HEK293T (cell line): ENCODE data around the gene GALNT15.

ENCODE experiments used
- CTCF ChIA-PET: fragments of 350-600 bp; formaldehyde crosslinking; extraction: SDS; loops from one replicate; lab custom pipeline; 2021; ENCODE audit warnings: antibody characterized with exemption, inconsistent platforms; lab: Yijun Ruan, JAX
- POLR2A ChIA-PET: fragments of 350-600 bp; formaldehyde crosslinking; extraction: SDS; loops from one replicate; lab custom pipeline; 2020; ENCODE audit warnings: antibody characterized with exemption, inconsistent platforms; lab: Yijun Ruan, JAX
- DNase-seq: peaks from one replicate; pipeline ENCODE4 v3.0.0; 2012; ENCODE audit warnings: mixed read lengths; ENCODE audit errors: extremely low spot score
- ARNT ChIP-seq: fragments of 450-650 bp; IDR thresholded peaks from 2 replicates; pipeline ENCODE4 v1.6.1; 2017; ENCODE audit warnings: mild to moderate bottlenecking
- BHLHE40 ChIP-seq: fragments of 450-650 bp; IDR thresholded peaks from 2 replicates; pipeline ENCODE4 v1.6.1; 2016; ENCODE audit warnings: mild to moderate bottlenecking, moderate library complexity, borderline replicate concordance
- CTBP1 ChIP-seq: fragments of 450-650 bp; IDR thresholded peaks from 2 replicates; pipeline ENCODE4 v1.6.1; 2016; ENCODE audit warnings: borderline replicate concordance
- ELF4 ChIP-seq: fragments of 450-650 bp; IDR thresholded peaks from 2 replicates; pipeline ENCODE4 v1.6.1; 2017; ENCODE audit warnings: antibody characterized with exemption
- FOXA1 ChIP-seq: fragments of 450-650 bp; IDR thresholded peaks from 2 replicates; pipeline ENCODE4 v1.6.1; 2016; ENCODE audit warnings: mild to moderate bottlenecking
- FOXK2 ChIP-seq: fragments of 450-650 bp; IDR thresholded peaks from 2 replicates; pipeline ENCODE4 v1.6.1; 2016; ENCODE audit warnings: mild to moderate bottlenecking
- FOXM1 ChIP-seq: fragments of 450-650 bp; IDR thresholded peaks from 2 replicates; pipeline ENCODE4 v1.6.1; 2017; ENCODE audit warnings: mild to moderate bottlenecking, borderline replicate concordance
- HDGF ChIP-seq: fragments of 450-650 bp; IDR thresholded peaks from 2 replicates; pipeline ENCODE4 v1.6.1; 2017; ENCODE audit warnings: antibody characterized with exemption, borderline replicate concordance
- L3MBTL2 ChIP-seq: fragments of 450-650 bp; conservative IDR thresholded peaks from 2 replicates; pipeline ENCODE4 v1.6.1; 2016; ENCODE audit warnings: mild to moderate bottlenecking
- LEF1 ChIP-seq: fragments of 450-650 bp; IDR thresholded peaks from 2 replicates; pipeline ENCODE4 v1.6.1; 2017; ENCODE audit warnings: mild to moderate bottlenecking, borderline replicate concordance
- NFRKB ChIP-seq: fragments of 450-650 bp; IDR thresholded peaks from 2 replicates; pipeline ENCODE4 v1.6.1; 2016; ENCODE audit warnings: mild to moderate bottlenecking, moderate library complexity
- SP1 ChIP-seq: fragments of 450-650 bp; IDR thresholded peaks from 2 replicates; pipeline ENCODE4 v1.6.1; 2017
- SUZ12 ChIP-seq: fragments of 450-650 bp; IDR thresholded peaks from 2 replicates; pipeline ENCODE4 v1.6.1; 2016; ENCODE audit warnings: mild to moderate bottlenecking
- TARDBP ChIP-seq: fragments of 450-650 bp; IDR thresholded peaks from 2 replicates; pipeline ENCODE4 v1.6.1; 2016
- ZNF384 ChIP-seq: fragments of 450-650 bp; IDR thresholded peaks from 2 replicates; pipeline ENCODE4 v1.6.1; 2016
- TF ChIP-seq, protein P1 (sequence below): fragments of 450-650 bp; IDR thresholded peaks from 2 replicates; pipeline ENCODE4 v1.6.1; 2016

Gene GALNT15

DNA sequence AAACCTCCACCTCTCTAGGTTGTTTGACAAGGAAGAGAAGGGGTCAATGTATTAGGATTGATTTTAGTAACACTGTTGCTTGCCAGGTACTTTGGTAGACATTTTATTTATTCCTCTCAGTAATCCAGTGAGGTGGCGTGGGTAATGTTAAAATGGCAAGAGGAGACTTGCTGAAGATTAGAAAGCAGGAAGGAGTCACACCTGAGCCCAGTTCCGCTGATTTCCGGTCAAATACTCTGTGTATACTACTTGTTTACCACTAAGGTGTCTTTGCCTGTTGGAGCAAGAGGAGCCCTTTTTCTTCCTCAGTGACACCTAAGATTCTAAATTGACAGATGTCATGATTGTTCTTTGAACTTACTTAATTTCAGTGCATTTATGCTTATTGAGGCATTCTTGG lies 92.2 kb downstream of the GALNT15 start:
- no peak for TF ChIP-seq HDGF
- TF ChIP-seq FOXK2, result no peak
- no peak for TF ChIP-seq FOXM1
- CTCF ChIA-PET, result interaction anchor here (0.8 kb wide), 1 partner anchor 20 kb away, joined by 3 read pairs; no protein-coding TSS in a partner anchor
- DNase-seq, result no peak
- POLR2A ChIA-PET, result no interaction called here

DNA sequence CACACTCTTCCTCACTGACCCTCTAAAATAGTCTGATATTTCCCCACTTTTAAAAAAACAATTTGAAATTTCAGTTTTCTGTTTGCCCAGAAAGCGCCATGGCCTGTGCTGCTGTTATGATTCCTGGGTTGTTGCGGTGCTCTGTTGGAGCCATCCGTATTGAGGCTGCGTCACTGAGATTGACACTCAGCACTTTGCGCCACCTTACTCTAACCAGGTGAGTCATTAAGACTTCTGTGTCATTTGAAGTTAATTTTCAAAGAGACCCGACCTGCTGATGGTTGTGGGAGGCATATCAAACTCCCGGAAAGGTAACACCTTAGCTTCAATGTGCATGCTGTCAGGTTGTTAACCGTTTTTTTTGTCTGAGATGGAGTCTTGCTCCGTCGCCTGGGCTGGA lies 96.4 kb downstream of the GALNT15 start:
- ChIA-PET POLR2A (no interaction called here), CTCF (interaction anchor here (1.5 kb wide), 1 partner anchor 19 kb away, joined by 4 read pairs; no protein-coding TSS in a partner anchor)
- DNase-seq, result no peak
- TF ChIP-seq, protein P1, sequence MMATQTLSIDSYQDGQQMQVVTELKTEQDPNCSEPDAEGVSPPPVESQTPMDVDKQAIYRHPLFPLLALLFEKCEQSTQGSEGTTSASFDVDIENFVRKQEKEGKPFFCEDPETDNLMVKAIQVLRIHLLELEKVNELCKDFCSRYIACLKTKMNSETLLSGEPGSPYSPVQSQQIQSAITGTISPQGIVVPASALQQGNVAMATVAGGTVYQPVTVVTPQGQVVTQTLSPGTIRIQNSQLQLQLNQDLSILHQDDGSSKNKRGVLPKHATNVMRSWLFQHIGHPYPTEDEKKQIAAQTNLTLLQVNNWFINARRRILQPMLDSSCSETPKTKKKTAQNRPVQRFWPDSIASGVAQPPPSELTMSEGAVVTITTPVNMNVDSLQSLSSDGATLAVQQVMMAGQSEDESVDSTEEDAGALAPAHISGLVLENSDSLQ, result no peak
- no peak for TF ChIP-seq BHLHE40
- TF ChIP-seq TARDBP, result no peak
- TF ChIP-seq FOXK2, result no peak
- TF ChIP-seq FOXM1, result no peak
- no peak for TF ChIP-seq SP1
- no peak for TF ChIP-seq NFRKB
- no peak for TF ChIP-seq HDGF
- no peak for TF ChIP-seq L3MBTL2

- ChIA-PET POLR2A (no interaction called here), CTCF (no interaction called here)
- DNase-seq, result no peak
- no peak for TF ChIP-seq ARNT
- TF ChIP-seq FOXM1, result no peak
- no peak for TF ChIP-seq NFRKB
- TF ChIP-seq HDGF, result no peak
- TF ChIP-seq FOXA1, result no peak
- no peak for TF ChIP-seq ELF4
- TF ChIP-seq TARDBP, result no peak
- no peak for TF ChIP-seq FOXK2
- no peak for TF ChIP-seq CTBP1
- TF ChIP-seq ZNF384, result no peak
- TF ChIP-seq SUZ12, result no peak
- TF ChIP-seq, protein P1, result no peak
- TF ChIP-seq L3MBTL2, result no peak
- TF ChIP-seq SP1, result no peak
- no peak for TF ChIP-seq BHLHE40
- TF ChIP-seq LEF1, result no peak
Measured at GRCh38 chr3:16272588-16272987, 98.1 kb downstream of the GALNT15 start.

DNA sequence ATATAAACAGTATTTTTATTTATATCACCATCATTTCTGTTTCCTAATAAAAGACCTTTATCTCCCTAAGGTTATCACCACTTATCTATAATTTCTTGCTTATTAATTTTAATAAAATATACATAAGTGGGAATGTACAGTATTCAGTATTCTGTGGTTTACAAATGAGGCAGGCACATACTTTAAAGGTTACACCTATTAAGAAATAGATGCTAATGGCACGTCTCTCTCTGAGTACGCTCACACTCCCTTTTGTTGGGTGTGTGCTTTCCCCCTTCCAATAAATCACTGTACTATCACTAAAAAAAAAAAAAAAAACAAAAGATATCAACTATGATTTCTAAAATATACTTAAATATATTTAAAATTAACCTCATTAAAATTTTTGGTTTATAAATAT lies 99.4 kb downstream of the GALNT15 start:
- CTCF ChIA-PET, result interaction anchor here (0.7 kb wide), 1 partner anchor 16 kb away, joined by 3 read pairs; no protein-coding TSS in a partner anchor
- TF ChIP-seq, protein P1, result no peak
- TF ChIP-seq SUZ12 (no peak), FOXA1 (no peak), ZNF384 (no peak), TARDBP (no peak), ELF4 (no peak), SP1 (no peak), LEF1 (no peak), HDGF (no peak), CTBP1 (no peak), BHLHE40 (no peak), NFRKB (no peak)
- DNase-seq, result no peak
- POLR2A ChIA-PET, result no interaction called here

GRCh38 chr3:16277471-16277870 lies 103.0 kb downstream of the GALNT15 start:
- TF ChIP-seq CTBP1 (no peak), SP1 (no peak), FOXK2 (no peak), NFRKB (no peak), SUZ12 (no peak), ELF4 (no peak), TARDBP (no peak), FOXA1 (no peak), FOXM1 (no peak), LEF1 (no peak), BHLHE40 (no peak), ARNT (no peak), L3MBTL2 (no peak), HDGF (no peak), ZNF384 (no peak)
- TF ChIP-seq, protein P1, result no peak
- no peak for DNase-seq
- CTCF ChIA-PET, result no interaction called here
- POLR2A ChIA-PET, result interaction anchor here (1.2 kb wide), 1 partner anchor 13 kb away, joined by 3 read pairs; the partner anchor contains the start of genes DPH3 and OXNAD1
